Liver (tissue), 3 donors: ENCODE measurements around the gene LOC128125822.

ENCODE experiments used
- CTCF ChIP-seq: fragments of 150-350 bp; IDR thresholded peaks from 2 replicates; pipeline ENCODE4 v1.5.1; 2017; ENCODE audit warnings: improper control_type of control experiment, low read depth, low read length; ENCODE audit not compliant: missing input control
- GABPA ChIP-seq, 2 donors: IDR thresholded peaks in 1 of 2; conservative IDR thresholded peaks in 1 of 2; 2 replicates each; pipeline ENCODE4 v1.6.1; 2016; ENCODE audit warnings: antibody characterized with exemption in 2 of 2, mild to moderate bottlenecking in 1 of 2, moderate library complexity in 1 of 2
- JUND ChIP-seq, 2 donors: IDR thresholded peaks; 2 replicates each; pipeline ENCODE4 v1.6.1; 2016; ENCODE audit warnings: antibody characterized with exemption in 2 of 2
- RAD21 ChIP-seq, 2 donors: IDR thresholded peaks; 2 replicates each; pipeline ENCODE4 v1.6.1; 2016; ENCODE audit warnings: antibody characterized with exemption in 2 of 2, mild to moderate bottlenecking in 2 of 2
- RXRA ChIP-seq, 2 donors: IDR thresholded peaks; 2 replicates each; pipeline ENCODE4 v1.6.1; 2017 to 2018; ENCODE audit warnings: antibody characterized with exemption in 2 of 2, mild to moderate bottlenecking in 1 of 2
- TAF1 ChIP-seq: conservative IDR thresholded peaks from 2 replicates; pipeline ENCODE4 v1.6.1; 2016; ENCODE audit warnings: antibody characterized with exemption, mild to moderate bottlenecking
- YY1 ChIP-seq: IDR thresholded peaks from 2 replicates; pipeline ENCODE4 v1.6.1; 2016; ENCODE audit warnings: antibody characterized with exemption, mild to moderate bottlenecking
- TF ChIP-seq, protein P1 (sequence below): IDR thresholded peaks from 2 replicates; pipeline ENCODE4 v1.6.1; 2016; ENCODE audit warnings: antibody characterized with exemption
- TF ChIP-seq, protein P2 (sequence below): IDR thresholded peaks from 2 replicates; pipeline ENCODE4 v1.6.1; 2016; ENCODE audit warnings: antibody characterized with exemption, mild to moderate bottlenecking
- donor health status: healthy.
- donor health status: healthy.

- TF ChIP-seq GABPA (IDR thresholded peaks at IDR 0.05 in 1 of 2, conservative IDR thresholded peaks at IDR 0.05 in 1 of 2) (no peak), CTCF (no peak), RXRA (IDR thresholded peaks at IDR 0.05) (no peak), YY1 (no peak), JUND (IDR thresholded peaks at IDR 0.05) (no peak), TAF1 (no peak), RAD21 (IDR thresholded peaks at IDR 0.05) (no peak)
- TF ChIP-seq, protein P1, sequence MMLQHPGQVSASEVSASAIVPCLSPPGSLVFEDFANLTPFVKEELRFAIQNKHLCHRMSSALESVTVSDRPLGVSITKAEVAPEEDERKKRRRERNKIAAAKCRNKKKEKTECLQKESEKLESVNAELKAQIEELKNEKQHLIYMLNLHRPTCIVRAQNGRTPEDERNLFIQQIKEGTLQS: no peak
- TF ChIP-seq, protein P2, sequence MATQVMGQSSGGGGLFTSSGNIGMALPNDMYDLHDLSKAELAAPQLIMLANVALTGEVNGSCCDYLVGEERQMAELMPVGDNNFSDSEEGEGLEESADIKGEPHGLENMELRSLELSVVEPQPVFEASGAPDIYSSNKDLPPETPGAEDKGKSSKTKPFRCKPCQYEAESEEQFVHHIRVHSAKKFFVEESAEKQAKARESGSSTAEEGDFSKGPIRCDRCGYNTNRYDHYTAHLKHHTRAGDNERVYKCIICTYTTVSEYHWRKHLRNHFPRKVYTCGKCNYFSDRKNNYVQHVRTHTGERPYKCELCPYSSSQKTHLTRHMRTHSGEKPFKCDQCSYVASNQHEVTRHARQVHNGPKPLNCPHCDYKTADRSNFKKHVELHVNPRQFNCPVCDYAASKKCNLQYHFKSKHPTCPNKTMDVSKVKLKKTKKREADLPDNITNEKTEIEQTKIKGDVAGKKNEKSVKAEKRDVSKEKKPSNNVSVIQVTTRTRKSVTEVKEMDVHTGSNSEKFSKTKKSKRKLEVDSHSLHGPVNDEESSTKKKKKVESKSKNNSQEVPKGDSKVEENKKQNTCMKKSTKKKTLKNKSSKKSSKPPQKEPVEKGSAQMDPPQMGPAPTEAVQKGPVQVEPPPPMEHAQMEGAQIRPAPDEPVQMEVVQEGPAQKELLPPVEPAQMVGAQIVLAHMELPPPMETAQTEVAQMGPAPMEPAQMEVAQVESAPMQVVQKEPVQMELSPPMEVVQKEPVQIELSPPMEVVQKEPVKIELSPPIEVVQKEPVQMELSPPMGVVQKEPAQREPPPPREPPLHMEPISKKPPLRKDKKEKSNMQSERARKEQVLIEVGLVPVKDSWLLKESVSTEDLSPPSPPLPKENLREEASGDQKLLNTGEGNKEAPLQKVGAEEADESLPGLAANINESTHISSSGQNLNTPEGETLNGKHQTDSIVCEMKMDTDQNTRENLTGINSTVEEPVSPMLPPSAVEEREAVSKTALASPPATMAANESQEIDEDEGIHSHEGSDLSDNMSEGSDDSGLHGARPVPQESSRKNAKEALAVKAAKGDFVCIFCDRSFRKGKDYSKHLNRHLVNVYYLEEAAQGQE: no peak
Observed at GRCh38 chr6:63533026-63533425, 39.3 kb upstream of the LOC128125822 start.
